B cell (primary cell): Measurements from ENCODE around the gene APOBEC4. TPM values are rescaled to one million over a fixed set of nuclear protein-coding genes. Genes with fewer than 3 reads are reported as not detected.

ENCODE experiments used
- ATAC-seq: fragments of 200-7000 bp; cut with Tn5 transposase; one replicate; pipeline ENCODE4 v1.10.0; 2021; ENCODE audit warnings: low read depth, mild to moderate bottlenecking, moderate number of reproducible peaks, moderate library complexity
- CTCF ChIA-PET: fragments of 350-600 bp; sonication (Branson Sonifier 250); formaldehyde crosslinking; loops from one replicate; lab custom pipeline; 2021; ENCODE audit warnings: antibody characterized with exemption, inconsistent platforms; lab: Charles Lee
- POLR2A ChIA-PET: fragments of 350-600 bp; sonication (Branson Sonifier 250); formaldehyde crosslinking; loops from one replicate; lab custom pipeline; 2021; ENCODE audit warnings: antibody characterized with exemption; lab: Charles Lee
- DNase-seq: peaks from one replicate; pipeline ENCODE4 v3.0.0; 2013
- H2AFZ ChIP-seq: 2 replicates; pipeline ENCODE4 v1.6.1; 2012; ENCODE audit warnings: mild to moderate bottlenecking, low read depth, low read length; ENCODE audit not compliant: insufficient read depth, poor library complexity, severe bottlenecking
- H3K27ac ChIP-seq, 2 donors: 1 replicate in 1 of 2; 2 replicates in 1 of 2; pipeline ENCODE4 v1.5.1; 2012 to 2013; ENCODE audit warnings: low read length in 2 of 2, mild to moderate bottlenecking in 2 of 2, moderate library complexity in 1 of 2
- H3K27me3 ChIP-seq, 4 experiments: fragments of 200-600 bp in 1 of 4; sonication (generic) in 1 of 4; replicated peaks in 1 of 4; 1 replicate in 2 of 4; 2 replicates in 2 of 4; pipeline versions ENCODE4 v1.6.1 to v1.7.0; 2013 to 2016; ENCODE audit warnings: low read length in 3 of 4, mild to moderate bottlenecking in 2 of 4, mixed read lengths in 1 of 4, moderate library complexity in 1 of 4; ENCODE audit not compliant: insufficient read depth in 4 of 4, control insufficient read depth in 3 of 4; ENCODE audit errors: control extremely low read depth in 1 of 4
- H3K36me3 ChIP-seq, 2 experiments: replicated peaks in 1 of 2; 1 replicate in 1 of 2; 2 replicates in 1 of 2; pipeline versions ENCODE4 v1.6.1 to v1.7.1; 2013; ENCODE audit warnings: low read length in 1 of 2; ENCODE audit not compliant: insufficient read depth in 2 of 2, control insufficient read depth in 1 of 2; ENCODE audit errors: control extremely low read depth in 1 of 2, extremely low read depth in 1 of 2
- H3K4me1 ChIP-seq, 2 donors: fragments of 200-600 bp in 1 of 2; sonication (generic) in 1 of 2; 1 replicate in 1 of 2; 2 replicates in 1 of 2; pipeline versions ENCODE4 v1.5.1 to v1.6.1; 2013 to 2017; ENCODE audit warnings: low read length in 2 of 2; ENCODE audit not compliant: control insufficient read depth in 2 of 2, insufficient read depth in 2 of 2
- H3K4me2 ChIP-seq: replicated peaks from 2 replicates; pipeline ENCODE3; 2012; ENCODE audit warnings: mild to moderate bottlenecking, low read depth, low read length; ENCODE audit not compliant: poor library complexity, severe bottlenecking
- H3K4me3 ChIP-seq, 5 experiments: fragments of 200-600 bp in 1 of 5; sonication (generic) in 1 of 5; 1 replicate in 3 of 5; 2 replicates in 2 of 5; pipeline versions ENCODE4 v1.5.1 to v1.7.0; 2011 to 2016; ENCODE audit warnings: low read length in 4 of 5, mild to moderate bottlenecking in 4 of 5, low read depth in 2 of 5, control low read depth in 1 of 5, moderate library complexity in 1 of 5; ENCODE audit not compliant: insufficient read depth in 1 of 5; ENCODE audit errors: control extremely low read depth in 1 of 5, extremely low read depth in 1 of 5
- H3K79me2 ChIP-seq: fragments of 200-600 bp; sonication (generic); one replicate; pipeline ENCODE4 v1.6.0; 2016; ENCODE audit warnings: low read length; ENCODE audit not compliant: control insufficient read depth, insufficient read depth
- H3K9ac ChIP-seq: fragments of 200-600 bp; sonication (generic); 2 replicates; pipeline ENCODE4 v1.6.1; 2017; ENCODE audit warnings: mild to moderate bottlenecking, low read length, moderate library complexity
- H3K9me3 ChIP-seq, 3 donors: one replicate each; pipeline versions ENCODE4 v1.6.1 to v1.7.1; 2013; ENCODE audit warnings: low read length in 2 of 3; ENCODE audit not compliant: control insufficient read depth in 2 of 3, insufficient read depth in 1 of 3; ENCODE audit errors: control extremely low read depth in 1 of 3
- H4K20me1 ChIP-seq: 2 replicates; pipeline ENCODE4 v1.6.0; 2012; ENCODE audit warnings: mild to moderate bottlenecking, low read length; ENCODE audit not compliant: insufficient read depth, control insufficient read depth, poor library complexity, severe bottlenecking
- H3K27ac Mint-ChIP-seq: one replicate; pipeline ENCODE4 v1.8.0; 2021; ENCODE audit warnings: mixed read lengths
- H3K27me3 Mint-ChIP-seq: one replicate; pipeline ENCODE4 v1.8.0; 2021; ENCODE audit warnings: mixed read lengths
- H3K4me1 Mint-ChIP-seq: one replicate; pipeline ENCODE4 v1.8.0; 2021; ENCODE audit warnings: mixed read lengths
- H3K4me3 Mint-ChIP-seq: one replicate; pipeline ENCODE4 v1.8.0; 2021; ENCODE audit warnings: mixed read lengths
- H3K9me3 Mint-ChIP-seq: one replicate; pipeline ENCODE4 v1.8.0; 2022; ENCODE audit warnings: mixed read lengths; ENCODE audit not compliant: insufficient read depth
- CTCF ChIP-seq: fragments of 200-600 bp; IDR thresholded peaks from one replicate; pipeline ENCODE4 v1.8.0; 2022; ENCODE audit warnings: antibody characterized with exemption, mild to moderate bottlenecking
- EZH2 ChIP-seq: IDR thresholded peaks from 2 replicates; pipeline ENCODE4 v1.6.1; 2012; ENCODE audit warnings: borderline replicate concordance, low read depth, mild to moderate bottlenecking, moderate library complexity, low read length; ENCODE audit not compliant: insufficient read depth, poor library complexity, severe bottlenecking
- intact Hi-C: fragments of 100-400 bp; cut with micrococcal nuclease; formaldehyde crosslinking; loops from one replicate; pipeline ENCODE4 v1.10.0; 2022
- polyA plus RNA-seq: library from polyadenylated mRNA; depleted of rRNA; stranded (reverse); fragments of >200 nt; gene quantifications from 2 replicates; pipeline ENCODE4 v1.2.3, GENCODE V29; 2012
- total RNA-seq, 2 donors: library from RNA; stranded (reverse); fragments of 120-200 nt in 1 of 2; gene quantifications; 1 replicate in 1 of 2; 2 replicates in 1 of 2; pipeline versions ENCODE4 v1.2.3 to v1.2.4, GENCODE V29; 2013 to 2022

The APOBEC4 gene
- total and polyA plus RNA-seq, 2 donors (not counting 1 experiment from before 2014, with no cell fraction given): not detected

GRCh38 chr1:183686229-183686628, 33.1 kb upstream of the APOBEC4 start:
- ChIA-PET CTCF (interaction anchor here (1.5 to 4.4 kb wide), 6 partner anchors 11 to 404 kb away, joined by 9 to 105 read pairs (median 20); no protein-coding TSS in a partner anchor), POLR2A (no interaction called here)

More at GRCh38 chr1:183686229-183686628, 33.1 kb upstream of the APOBEC4 start:
- intact Hi-C loops: loop anchor here (10.0 kb wide), 1 partner anchor 229 kb away; no protein-coding TSS in a partner anchor
- H3K79me2 ChIP-seq: no peaks in the 10 kb centered on the region
- no peak for DNase-seq
- H3K36me3 ChIP-seq: no peaks in the 10 kb centered on the region
- no peaks in the 10 kb centered on the region for H3K27me3 ChIP-seq
- Mint-ChIP-seq H3K27me3 (peaks cover 17% of the 10 kb centered on the region), H3K9me3 (no peaks in the 10 kb centered on the region), H3K27ac (no peak overlapping the region), H3K4me3 (no peak overlapping the region), H3K4me1 (no peaks in the 10 kb centered on the region)
- H3K4me2 ChIP-seq: no peak overlapping the region
- H3K9ac ChIP-seq: no peak overlapping the region
- TF ChIP-seq EZH2 (no peak), CTCF (no peak)
- no peaks in the 10 kb centered on the region for H4K20me1 ChIP-seq
- H3K4me3 ChIP-seq: no peak overlapping the region
- H3K27ac ChIP-seq: no peak overlapping the region
- ATAC-seq: no peak
- no peak overlapping the region for H2AFZ ChIP-seq
- H3K9me3 ChIP-seq: no peaks in the 10 kb centered on the region
- no peaks in the 10 kb centered on the region for H3K4me1 ChIP-seq
